Cardiac fibroblast (primary cell): Measurements from ENCODE around the gene CLDN3.
"Not testable (repeated sequence)": the region's sequence is repeated elsewhere in the genome, so short reads cannot be mapped to it uniquely, and the experiment has no call there.

Experiments
- DNase-seq, 2 donors: peaks; one replicate each; pipeline versions ENCODE4 v3.0.0 to v3.0.0-alpha.2; 2010; ENCODE audit warnings: low read depth in 2 of 2
- H3K4me3 ChIP-seq, 2 donors: replicated peaks in 1 of 2; 1 replicate in 1 of 2; 2 replicates in 1 of 2; pipeline ENCODE4 v1.5.1; 2011; ENCODE audit warnings: low read depth in 2 of 2, low read length in 2 of 2, mild to moderate bottlenecking in 2 of 2, moderate library complexity in 1 of 2
- TF ChIP-seq, protein P1 (sequence below): IDR thresholded peaks from one replicate; pipeline ENCODE4 v1.5.1; 2011; ENCODE audit warnings: low read depth, mild to moderate bottlenecking, low read length, inconsistent platforms

CLDN3 gene

DNA sequence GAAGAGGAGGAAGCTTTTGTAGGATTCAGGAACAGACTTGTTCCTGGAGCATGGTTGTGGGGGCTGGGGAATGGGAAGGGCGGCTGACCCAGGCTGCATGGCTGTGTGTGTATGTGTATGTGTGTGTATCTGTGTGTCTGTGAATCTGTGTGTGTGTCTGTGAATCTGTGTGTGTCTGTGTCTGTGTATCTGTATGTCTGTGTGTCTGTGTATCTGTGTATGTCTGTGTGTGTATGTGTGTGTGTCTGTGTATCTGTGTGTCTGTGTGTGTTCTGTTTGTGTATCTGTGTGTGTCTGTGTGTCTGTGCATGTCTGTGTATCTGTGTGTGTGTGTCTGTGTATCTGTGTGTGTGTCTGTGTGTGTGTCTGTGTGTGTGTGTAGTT is 44.0 kb downstream of the CLDN3 start:
- TF ChIP-seq, protein P1, sequence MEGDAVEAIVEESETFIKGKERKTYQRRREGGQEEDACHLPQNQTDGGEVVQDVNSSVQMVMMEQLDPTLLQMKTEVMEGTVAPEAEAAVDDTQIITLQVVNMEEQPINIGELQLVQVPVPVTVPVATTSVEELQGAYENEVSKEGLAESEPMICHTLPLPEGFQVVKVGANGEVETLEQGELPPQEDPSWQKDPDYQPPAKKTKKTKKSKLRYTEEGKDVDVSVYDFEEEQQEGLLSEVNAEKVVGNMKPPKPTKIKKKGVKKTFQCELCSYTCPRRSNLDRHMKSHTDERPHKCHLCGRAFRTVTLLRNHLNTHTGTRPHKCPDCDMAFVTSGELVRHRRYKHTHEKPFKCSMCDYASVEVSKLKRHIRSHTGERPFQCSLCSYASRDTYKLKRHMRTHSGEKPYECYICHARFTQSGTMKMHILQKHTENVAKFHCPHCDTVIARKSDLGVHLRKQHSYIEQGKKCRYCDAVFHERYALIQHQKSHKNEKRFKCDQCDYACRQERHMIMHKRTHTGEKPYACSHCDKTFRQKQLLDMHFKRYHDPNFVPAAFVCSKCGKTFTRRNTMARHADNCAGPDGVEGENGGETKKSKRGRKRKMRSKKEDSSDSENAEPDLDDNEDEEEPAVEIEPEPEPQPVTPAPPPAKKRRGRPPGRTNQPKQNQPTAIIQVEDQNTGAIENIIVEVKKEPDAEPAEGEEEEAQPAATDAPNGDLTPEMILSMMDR = no peak
- H3K4me3 ChIP-seq = no peak overlapping the region
- DNase-seq = no peak

DNA sequence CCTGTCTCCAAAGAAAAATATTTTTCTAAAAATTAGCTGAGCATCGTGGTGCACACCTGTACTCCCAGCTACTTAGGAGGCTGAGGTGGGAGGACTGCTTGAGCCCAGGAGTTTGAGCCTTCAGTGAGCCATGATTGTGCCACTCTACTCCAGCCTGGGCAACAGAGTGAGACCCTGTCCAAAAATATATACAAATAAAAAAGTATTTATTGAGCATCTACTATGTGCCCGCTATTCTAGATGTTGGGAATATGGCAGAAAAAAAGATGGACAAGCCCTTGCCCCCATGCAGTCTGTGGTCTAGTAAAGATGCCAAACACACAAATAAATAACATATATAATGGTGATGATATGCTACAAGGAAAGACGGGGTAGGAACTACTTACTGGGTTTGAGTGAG is 46.3 kb downstream of the CLDN3 start:
- TF ChIP-seq, protein P1 = no peak
- no peak overlapping the region for H3K4me3 ChIP-seq
- no peak for DNase-seq

DNA sequence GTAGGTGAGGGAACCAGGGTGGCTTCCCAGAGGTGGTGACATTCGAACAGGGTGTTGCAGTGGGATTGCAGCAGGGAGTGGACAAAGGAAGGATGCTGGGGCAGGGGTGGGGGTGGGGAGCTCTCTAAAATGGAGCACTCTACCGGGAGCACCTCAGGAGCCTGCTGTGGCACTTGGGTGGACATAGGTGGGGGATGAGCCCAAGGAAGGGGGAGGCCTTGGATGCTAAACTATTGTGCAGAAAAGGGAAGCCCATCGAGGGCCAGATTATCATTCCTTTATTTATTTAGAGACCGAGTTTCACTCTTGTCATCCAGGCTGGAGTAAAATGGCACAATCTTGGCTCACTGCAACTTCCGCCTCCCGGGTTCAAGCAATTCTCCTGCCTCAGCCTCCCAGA is 47.3 kb downstream of the CLDN3 start:
- TF ChIP-seq, protein P1 = no peak
- no peak overlapping the region for H3K4me3 ChIP-seq
- DNase-seq = no peak

DNA sequence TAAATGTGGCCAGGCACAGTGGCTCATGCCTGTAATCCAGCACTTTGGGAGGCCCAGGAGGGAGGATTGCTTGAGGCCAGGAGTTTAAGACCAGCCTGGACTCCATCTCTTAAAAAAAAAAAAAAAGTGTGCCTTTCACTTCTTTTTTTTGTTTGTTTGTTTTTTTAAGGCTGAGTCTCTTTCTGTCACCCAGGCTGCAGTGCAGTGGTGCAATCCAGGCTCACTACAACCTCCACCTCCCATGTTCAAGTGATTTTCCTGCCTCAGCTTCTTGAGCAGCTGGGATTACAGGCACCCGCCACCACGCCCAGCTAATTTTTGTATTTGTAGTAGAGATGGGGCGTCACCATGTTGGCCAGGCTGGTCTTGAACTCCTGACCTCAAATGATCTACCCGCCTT is 47.9 kb downstream of the CLDN3 start:
- H3K4me3 ChIP-seq, DNase-seq: not testable (repeated sequence)

DNA sequence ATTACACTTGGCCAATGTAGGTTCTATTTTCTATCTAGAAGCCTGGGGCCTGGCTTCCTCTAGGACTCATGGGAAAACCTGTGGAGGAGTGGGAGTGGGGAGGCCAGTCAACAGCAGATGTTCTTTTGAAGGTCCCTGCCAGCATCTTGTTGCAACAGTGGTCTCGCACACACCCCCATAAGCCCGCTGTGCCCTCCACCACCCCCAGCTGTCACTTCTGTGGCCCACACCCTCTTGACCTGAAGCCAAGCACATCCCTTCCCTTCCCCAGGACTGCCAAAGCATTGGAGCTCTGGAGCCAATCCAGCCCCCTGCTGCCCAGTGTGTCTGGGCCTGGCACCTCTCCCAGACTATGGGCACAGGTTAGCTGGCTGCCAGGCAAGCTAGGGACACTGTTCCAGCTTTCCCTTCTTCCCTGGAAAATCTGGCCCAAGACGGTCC is 48.7 kb downstream of the CLDN3 start:
- TF ChIP-seq, protein P1 = no peak
- no peak overlapping the region for H3K4me3 ChIP-seq
- DNase-seq = peak in 1 of 2 donors; percentile 64

DNA sequence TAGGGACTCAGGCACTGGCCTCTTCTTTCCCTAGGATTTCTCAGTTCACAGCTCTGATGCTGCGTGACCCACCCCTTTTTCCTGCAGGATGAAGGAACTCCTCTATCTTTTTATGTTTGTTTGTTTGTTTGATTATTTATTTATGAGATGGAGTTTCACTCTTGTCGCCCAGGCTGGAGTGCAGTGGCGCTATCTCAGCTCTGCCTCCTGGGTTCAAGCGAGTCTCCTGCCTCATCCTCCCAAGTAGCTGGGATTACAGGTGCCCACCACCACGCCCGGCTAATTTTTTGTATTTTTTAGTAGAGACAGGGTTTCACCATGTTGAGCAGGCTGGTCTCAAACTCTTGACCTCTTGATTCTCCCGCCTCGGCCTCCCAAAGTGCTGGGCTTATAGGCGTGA is 49.6 kb downstream of the CLDN3 start:
- not testable (repeated sequence) for DNase-seq

DNA sequence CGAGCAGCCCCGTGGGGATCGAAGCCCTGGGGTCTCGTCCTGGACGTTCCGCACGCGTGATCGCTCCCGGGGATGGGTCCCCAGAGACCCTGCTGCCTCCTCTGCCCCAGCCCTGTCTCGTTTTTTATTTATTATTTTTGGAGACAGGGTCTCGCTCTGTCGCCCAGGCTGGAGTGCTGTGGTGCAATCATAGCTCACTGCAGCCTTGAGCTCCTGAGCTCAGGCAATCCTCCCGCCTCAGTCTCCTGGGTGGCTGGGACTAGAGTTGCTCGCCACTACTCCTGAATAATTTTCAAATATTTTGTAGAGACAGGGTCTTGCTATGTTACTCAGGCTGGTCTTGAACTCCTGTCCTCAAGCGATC is 50.3 kb downstream of the CLDN3 start:
- peak in 1 of 2 donors; percentile 36 for DNase-seq
- H3K4me3 ChIP-seq = peak overlapping the region; percentile 42 to 46
- TF ChIP-seq, protein P1 = no peak

More for the DNA sequence above, 49.6 kb downstream of the CLDN3 start:
- H3K4me3 ChIP-seq = not testable (repeated sequence)
